Esophagus squamous epithelium (tissue), 5 donors: ENCODE data around the gene TCF15. TPM values are rescaled to one million over a fixed set of nuclear protein-coding genes. Genes with fewer than 3 reads are reported as not detected.

ENCODE experiments used
- DNase-seq: peaks from one replicate; lab custom pipeline; 2025; lab: John Stamatoyannopoulos, UW
- H3K27ac ChIP-seq, 4 donors: fragments of 200-600 bp; sonication (generic); one replicate each; pipeline ENCODE4 v1.5.1; 2016 to 2019; ENCODE audit warnings: mild to moderate bottlenecking in 1 of 4
- H3K27me3 ChIP-seq, 4 donors: fragments of 200-600 bp; sonication (generic); 1 replicate in 3 of 4; 2 replicates in 1 of 4; pipeline versions ENCODE4 v1.5.1 to v1.6.0; 2017 to 2021; ENCODE audit warnings: antibody characterized with exemption in 1 of 4
- H3K36me3 ChIP-seq, 3 donors: fragments of 200-600 bp; sonication (generic); one replicate each; pipeline ENCODE4 v1.5.1; 2016 to 2019
- H3K4me1 ChIP-seq, 3 donors: fragments of 200-600 bp; sonication (generic); one replicate each; pipeline ENCODE4 v1.5.1; 2017 to 2019
- H3K4me3 ChIP-seq, 4 donors: fragments of 200-600 bp; sonication (generic); 1 replicate in 3 of 4; 2 replicates in 1 of 4; pipeline ENCODE4 v1.5.1; 2016 to 2019; ENCODE audit warnings: mild to moderate bottlenecking in 2 of 4, moderate library complexity in 1 of 4
- H3K9me3 ChIP-seq, 3 donors: fragments of 200-600 bp; sonication (generic); one replicate each; pipeline ENCODE4 v1.5.1; 2016 to 2019
- CTCF ChIP-seq, 6 experiments: fragments of 450-650 bp in 4 of 6; fragments of 200-600 bp in 2 of 6; sonication (generic) in 2 of 6; IDR thresholded peaks; one replicate each; pipeline ENCODE4 v1.5.1; 2016 to 2019; ENCODE audit warnings: antibody characterized with exemption in 6 of 6, mild to moderate bottlenecking in 4 of 6, moderate library complexity in 4 of 6
- POLR2A ChIP-seq, 4 donors: fragments of 450-650 bp; IDR thresholded peaks; one replicate each; pipeline ENCODE4 v1.6.1; 2017; ENCODE audit warnings: antibody characterized with exemption in 4 of 4, mild to moderate bottlenecking in 4 of 4, moderate library complexity in 3 of 4
- WGBS, 2 donors: methylation state at CpG; one replicate each; pipeline ENCODE4 v1.1.5; 2018; 5-methylcytosine and 5-hydroxymethylcytosine counted together
- intact Hi-C: fragments of 100-400 bp; cut with DNase I; formaldehyde crosslinking; loops from one replicate; pipeline ENCODE4 v1.15.0; 2022
- total RNA-seq, 4 donors: library from RNA; depleted of rRNA; stranded (reverse); fragments of >200 nt; gene quantifications; one replicate each; pipeline ENCODE4 v1.1.0, GENCODE V29; 2016
- donor health status: DM: yes; HTN: yes; CAD: no.

Gene TCF15
- total RNA-seq, 4 donors from 2014 or later: not detected

GRCh38 chr20:626579-626978, 16.5 kb upstream of the TCF15 start:
- peaks cover 0 to 60% (median 0%) of the 10 kb centered on the region in 4 donors for H3K27me3 ChIP-seq
- 70 to 84% methylated on average over 1 to 2 of the region's 2 CpGs for WGBS, 2 donors

GRCh38 chr20:625360-625932, 15.3 kb upstream of the TCF15 start:
- no peak for TF ChIP-seq CTCF (IDR thresholded peaks at IDR 0.05)
- TF ChIP-seq POLR2A (IDR thresholded peaks at IDR 0.05): no peak
- no peaks in the 10 kb centered on the region for H3K9me3 ChIP-seq
- intact Hi-C loops: no loop called here
- no peak overlapping the region for H3K27ac ChIP-seq
- no peaks in the 10 kb centered on the region for H3K4me1 ChIP-seq
- H3K36me3 ChIP-seq: no peaks in the 10 kb centered on the region
- H3K27me3 ChIP-seq: peaks cover 0 to 65% (median 0%) of the 10 kb centered on the region in 4 donors
- WGBS, 2 donors: 77 to 86% methylated on average over 4 of the region's 4 CpGs
- DNase-seq: no peak
- H3K4me3 ChIP-seq: no peak overlapping the region

More at GRCh38 chr20:626579-626978, 16.5 kb upstream of the TCF15 start:
- no peak for DNase-seq
- H3K4me1 ChIP-seq: no peaks in the 10 kb centered on the region
- no peak overlapping the region for H3K27ac ChIP-seq
- H3K36me3 ChIP-seq: no peaks in the 10 kb centered on the region
- H3K9me3 ChIP-seq: no peaks in the 10 kb centered on the region
- TF ChIP-seq POLR2A (IDR thresholded peaks at IDR 0.05) (no peak), CTCF (IDR thresholded peaks at IDR 0.05) (no peak)
- intact Hi-C loops: no loop called here
- H3K4me3 ChIP-seq: no peak overlapping the region

GRCh38 chr20:623704-624103, 13.6 kb upstream of the TCF15 start:
- H3K27ac ChIP-seq: no peak overlapping the region

GRCh38 chr20:623021-623420, 12.9 kb upstream of the TCF15 start:
- intact Hi-C loops: no loop called here
- Histone ChIP-seq H3K36me3 (no peaks in the 10 kb centered on the region), H3K4me3 (no peak overlapping the region), H3K9me3 (peaks cover 0 to 8% (median 3%) of the 10 kb centered on the region in 3 donors), H3K4me1 (no peaks in the 10 kb centered on the region), H3K27me3 (peaks cover 0 to 74% (median 0%) of the 10 kb centered on the region in 4 donors), H3K27ac (no peak overlapping the region)
- TF ChIP-seq POLR2A (IDR thresholded peaks at IDR 0.05) (no peak), CTCF (IDR thresholded peaks at IDR 0.05) (no peak)
- 6 to 17% methylated on average over 1 to 2 of the region's 4 CpGs for WGBS, 2 donors
- no peak for DNase-seq

More at GRCh38 chr20:623704-624103, 13.6 kb upstream of the TCF15 start:
- peaks cover 0 to 67% (median 0%) of the 10 kb centered on the region in 4 donors for H3K27me3 ChIP-seq
- peaks cover 0 to 1% (median under 1%) of the 10 kb centered on the region in 3 donors for H3K9me3 ChIP-seq
- H3K4me3 ChIP-seq: no peak overlapping the region
- no peak for DNase-seq
- TF ChIP-seq POLR2A (IDR thresholded peaks at IDR 0.05): no peak
- TF ChIP-seq CTCF (IDR thresholded peaks at IDR 0.05): no peak
- no peaks in the 10 kb centered on the region for H3K36me3 ChIP-seq
- WGBS, 2 donors: 53 to 59% methylated on average over 4 of the region's 4 CpGs
- intact Hi-C loops: no loop called here
- H3K4me1 ChIP-seq: no peaks in the 10 kb centered on the region

GRCh38 chr20:622161-622560, 12.1 kb upstream of the TCF15 start:
- WGBS, 2 donors: 61 to 73% methylated on average over 4 to 7 of the region's 7 CpGs
- Histone ChIP-seq H3K4me3 (no peak overlapping the region), H3K27me3 (peaks cover 0 to 83% (median 0%) of the 10 kb centered on the region in 4 donors), H3K9me3 (peaks cover 0 to 12% (median 3%) of the 10 kb centered on the region in 3 donors), H3K36me3 (no peaks in the 10 kb centered on the region), H3K4me1 (no peaks in the 10 kb centered on the region), H3K27ac (no peak overlapping the region)
- TF ChIP-seq POLR2A (IDR thresholded peaks at IDR 0.05) (no peak), CTCF (IDR thresholded peaks at IDR 0.05) (no peak)
- intact Hi-C loops: no loop called here
- DNase-seq: no peak
